ENCODE data around the gene RNPS1. TPM values are rescaled to one million over a fixed set of nuclear protein-coding genes. Genes with fewer than 3 reads are reported as not detected.
A peak's percentile ranks its signal among the peaks of the same experiment; 100 is the strongest.

The RNPS1 gene
- total and polyA plus RNA-seq, 9 of the 15 experiments (the other 6 are each of a cell fraction or from before 2014, with no cell fraction given): 44.9 to 338 (median 202) TPM

GRCh38 chr16:2234813-2235170, 33.1 kb downstream of the RNPS1 start:
- Histone ChIP-seq H3K9me1 (ENCODE audit: control insufficient read depth, insufficient read depth, low read length) (no peaks in the 10 kb centered on the region), H3K79me2 (ENCODE audit: control insufficient read depth, insufficient read depth, low read length) (no peaks in the 10 kb centered on the region), H3K36me3 (ENCODE audit: control insufficient read depth, insufficient read depth, low read length) (peaks cover 78% of the 10 kb centered on the region; the same call in 2 of the 3 replicates), H2AFZ (ENCODE audit: low read depth, low read length) (no peak overlapping the region), H3K4me1 (replicated peaks in 1 of 2; ENCODE audit: control insufficient read depth in 2 of 2, insufficient read depth in 2 of 2, low read length in 2 of 2) (peaks cover 0 to 58% of the 10 kb centered on the region in 2 experiments; a peak in 2 of 5 replicates), H3K4me2 (ENCODE audit: insufficient read depth, low read length) (no peak overlapping the region), H4K20me1 (replicated peaks; ENCODE audit: control insufficient read depth, insufficient read depth, low read length) (no peaks in the 10 kb centered on the region), H3K9ac (ENCODE audit: insufficient read depth in 1 of 2, low read depth in 2 of 2, low read length in 2 of 2) (no peak overlapping the region), H3K27ac (ENCODE audit: extremely low read depth, low read depth, low read length) (no peak overlapping the region), H3K27me3 (ENCODE audit: control insufficient read depth in 2 of 2, insufficient read depth in 2 of 2, low read length in 2 of 2) (no peaks in the 10 kb centered on the region), H3K9me3 (replicated peaks; ENCODE audit: control insufficient read depth, insufficient read depth, low read depth, low read length) (no peaks in the 10 kb centered on the region), H3K4me3 (no peak overlapping the region)
- intact Hi-C loops (cut with micrococcal nuclease) (no loop called here), in situ Hi-C loops (cut with MboI) (no loop called here)
- no peak for ATAC-seq
- DNase-seq (ENCODE audit: extremely low read depth in 1 of 4, low spot score in 3 of 4): no peak
- 100% methylated on average over 7 of the region's 18 CpGs for WGBS (ENCODE audit: insufficient coverage, low coverage, missing lambda C conversion rate)
- no peak for FAIRE-seq
- no peak for TF ChIP-seq ARID3B (CRISPR knock-in tag; IDR thresholded peaks at IDR 0.05; ENCODE audit: borderline replicate concordance)
- TF ChIP-seq POLR2G (IDR thresholded peaks at IDR 0.05; ENCODE audit: low read depth, low read length): peak; percentile 32; the same call in 1 of the 2 replicates
- BruUV-seq (replicated peaks): no TSS peak
- CTCF ChIA-PET (ENCODE audit: low intra/inter-chr PET ratio): no interaction called here
- POLR2A ChIA-PET: interaction anchor here (1.2 to 2.6 kb wide), 2 partner anchors 9 to 13 kb away, joined by 3 to 20 read pairs; no protein-coding TSS in a partner anchor

All from K562 (cell line).